C4-2B (cell line): ENCODE data around the gene EPHA1.
"Not testable (repeated sequence)": the region's sequence is repeated elsewhere in the genome, so short reads cannot be mapped to it uniquely, and the experiment has no call there.

Experiments used
- H3K27ac ChIP-seq: fragments of 450-650 bp; 2 replicates; pipeline ENCODE4 v1.5.1; 2017
- ZFX ChIP-seq: fragments of 450-650 bp; IDR thresholded peaks from 2 replicates; pipeline ENCODE4 v1.6.1; 2017
- TF ChIP-seq, protein P1 (sequence below): fragments of 450-650 bp; conservative IDR thresholded peaks from 2 replicates; pipeline ENCODE4 v1.5.1; 2017; ENCODE audit warnings: mild to moderate bottlenecking

EPHA1 gene

DNA sequence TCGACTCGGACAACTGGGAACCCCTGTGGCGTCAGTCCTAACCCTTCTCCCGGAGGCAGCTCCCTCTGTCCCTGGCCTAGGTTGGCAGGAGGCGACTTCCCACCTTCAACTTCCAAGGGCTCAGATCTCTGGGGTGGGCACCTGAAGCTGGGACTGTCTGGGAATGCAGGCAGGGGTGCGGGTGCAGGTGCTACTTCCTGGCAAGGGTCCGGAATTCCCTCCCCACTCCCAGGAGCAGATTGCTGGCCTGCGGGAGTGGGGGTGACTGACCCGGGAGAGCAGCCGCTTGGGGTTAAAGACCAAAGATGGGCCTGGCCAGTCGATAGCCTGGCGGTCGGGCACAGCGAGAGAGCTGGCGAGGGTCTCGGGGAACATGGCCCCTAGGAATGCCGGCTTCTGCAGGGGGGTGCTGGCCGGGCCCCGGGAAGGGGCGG lies 387 bp downstream of the EPHA1 start:
- TF ChIP-seq ZFX: peak; percentile 22; the same call in 1 of the 2 replicates
- TF ChIP-seq, protein P1, sequence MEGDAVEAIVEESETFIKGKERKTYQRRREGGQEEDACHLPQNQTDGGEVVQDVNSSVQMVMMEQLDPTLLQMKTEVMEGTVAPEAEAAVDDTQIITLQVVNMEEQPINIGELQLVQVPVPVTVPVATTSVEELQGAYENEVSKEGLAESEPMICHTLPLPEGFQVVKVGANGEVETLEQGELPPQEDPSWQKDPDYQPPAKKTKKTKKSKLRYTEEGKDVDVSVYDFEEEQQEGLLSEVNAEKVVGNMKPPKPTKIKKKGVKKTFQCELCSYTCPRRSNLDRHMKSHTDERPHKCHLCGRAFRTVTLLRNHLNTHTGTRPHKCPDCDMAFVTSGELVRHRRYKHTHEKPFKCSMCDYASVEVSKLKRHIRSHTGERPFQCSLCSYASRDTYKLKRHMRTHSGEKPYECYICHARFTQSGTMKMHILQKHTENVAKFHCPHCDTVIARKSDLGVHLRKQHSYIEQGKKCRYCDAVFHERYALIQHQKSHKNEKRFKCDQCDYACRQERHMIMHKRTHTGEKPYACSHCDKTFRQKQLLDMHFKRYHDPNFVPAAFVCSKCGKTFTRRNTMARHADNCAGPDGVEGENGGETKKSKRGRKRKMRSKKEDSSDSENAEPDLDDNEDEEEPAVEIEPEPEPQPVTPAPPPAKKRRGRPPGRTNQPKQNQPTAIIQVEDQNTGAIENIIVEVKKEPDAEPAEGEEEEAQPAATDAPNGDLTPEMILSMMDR: no peak
- H3K27ac ChIP-seq: peak overlapping the region; percentile 67

DNA sequence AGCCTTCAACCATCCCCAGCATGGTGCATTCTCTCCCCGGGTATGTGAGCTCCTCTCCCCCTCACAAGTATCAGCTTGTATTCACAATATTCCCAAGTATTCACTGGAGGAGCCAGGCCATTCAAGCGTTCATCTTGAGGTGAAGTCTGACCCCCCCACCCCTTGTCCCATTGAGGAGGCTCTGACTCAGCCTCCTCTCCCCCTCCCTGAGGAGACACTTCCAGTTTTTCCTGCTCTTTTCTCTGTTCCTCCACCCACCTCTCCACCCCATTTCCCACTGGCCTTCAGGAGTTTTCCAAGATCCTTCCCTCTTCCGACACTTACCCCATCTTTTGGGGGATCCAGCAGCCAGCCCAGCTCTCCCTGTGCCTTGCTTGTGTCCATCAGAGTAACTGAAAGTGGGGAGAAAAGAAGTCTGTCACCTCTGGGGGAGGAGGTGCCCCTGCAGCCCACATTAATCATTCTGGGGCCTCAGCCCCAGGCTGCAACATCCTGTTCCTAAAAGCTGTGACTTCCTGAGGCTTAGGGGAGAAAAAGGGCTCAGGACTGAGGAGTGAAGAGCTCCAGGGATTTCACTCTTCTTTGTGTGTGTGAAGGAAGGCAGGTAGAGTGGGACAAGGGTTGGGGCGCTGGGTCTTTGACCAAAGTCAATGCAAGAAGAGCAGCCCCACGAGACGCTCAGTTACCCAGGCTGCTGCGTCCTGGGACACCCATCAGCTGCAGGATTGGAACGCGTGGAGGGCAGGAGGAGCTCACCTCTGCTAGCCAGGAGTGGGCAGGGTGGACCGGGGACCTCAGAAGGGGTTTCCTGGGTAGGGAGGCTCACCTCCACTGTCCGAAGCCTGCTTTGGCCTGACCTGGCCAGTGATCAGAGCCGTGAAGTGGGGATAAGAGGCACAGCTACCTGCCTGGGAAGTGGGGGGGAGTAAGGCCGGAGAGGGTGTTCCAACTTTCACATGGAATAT lies 1.1 kb downstream of the EPHA1 start:
- peak overlapping the region; percentile 67 for H3K27ac ChIP-seq
- TF ChIP-seq ZFX: no peak
- TF ChIP-seq, protein P1: no peak

DNA sequence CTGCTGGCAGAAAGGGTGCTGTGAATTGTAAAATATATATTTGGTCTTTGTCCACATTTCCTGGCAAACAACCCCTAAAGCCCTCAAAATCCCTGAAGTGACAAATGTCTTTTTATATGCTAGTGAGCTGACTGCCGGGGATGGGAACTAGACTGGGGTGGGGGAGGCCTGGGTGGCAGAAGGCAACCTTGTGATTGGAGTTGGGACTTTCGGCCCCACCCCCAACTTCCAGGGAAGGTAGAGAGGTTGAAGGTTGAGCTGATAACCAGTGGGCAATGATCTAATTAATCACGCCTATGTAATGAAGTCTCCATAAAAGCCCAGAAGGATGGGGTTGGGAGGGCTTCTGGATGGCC lies 2.7 kb downstream of the EPHA1 start:
- TF ChIP-seq, protein P1: no peak
- TF ChIP-seq ZFX: no peak
- no peak overlapping the region for H3K27ac ChIP-seq

DNA sequence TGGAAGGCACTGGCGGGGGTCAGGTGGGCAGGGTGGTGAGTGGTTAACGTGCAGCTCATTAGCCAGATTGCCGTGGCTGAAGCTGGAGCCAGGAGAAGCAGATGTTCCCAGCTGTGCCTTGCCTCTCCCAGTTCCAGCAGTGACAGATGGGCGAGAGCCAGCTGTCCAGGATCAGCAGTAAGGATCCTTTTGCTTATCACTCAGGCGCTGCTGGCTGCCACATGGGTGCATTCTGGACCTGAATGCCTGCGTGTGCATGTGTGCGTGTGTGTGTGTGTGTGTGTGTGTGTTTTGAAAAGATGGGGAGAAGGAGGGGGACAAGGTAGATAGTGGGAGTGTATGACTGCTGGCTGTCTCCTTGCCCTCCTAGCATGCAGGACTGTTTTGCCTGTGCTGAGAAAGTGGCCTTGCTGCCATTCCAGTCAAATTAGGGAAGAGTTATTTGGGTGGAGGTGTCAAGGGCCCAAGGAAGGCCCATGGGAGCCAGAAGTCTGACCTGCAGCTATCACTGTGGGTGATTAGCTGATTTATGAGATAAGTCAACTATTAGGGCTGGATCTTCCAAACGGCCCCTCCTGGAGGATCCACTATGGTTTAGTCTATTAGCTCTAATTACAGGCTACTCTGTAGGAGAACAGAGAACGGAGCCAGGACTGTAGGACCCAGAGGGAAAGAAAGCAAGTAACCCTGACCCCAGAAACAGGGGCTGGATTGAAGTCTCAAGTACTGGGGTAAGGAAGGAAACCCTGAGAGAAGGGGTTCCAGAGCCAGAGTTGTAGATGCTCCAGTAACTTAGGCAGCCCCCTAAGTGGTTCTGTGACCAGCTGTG lies 3.3 kb downstream of the EPHA1 start:
- TF ChIP-seq, protein P1: no peak
- TF ChIP-seq ZFX: no peak
- no peak overlapping the region for H3K27ac ChIP-seq

DNA sequence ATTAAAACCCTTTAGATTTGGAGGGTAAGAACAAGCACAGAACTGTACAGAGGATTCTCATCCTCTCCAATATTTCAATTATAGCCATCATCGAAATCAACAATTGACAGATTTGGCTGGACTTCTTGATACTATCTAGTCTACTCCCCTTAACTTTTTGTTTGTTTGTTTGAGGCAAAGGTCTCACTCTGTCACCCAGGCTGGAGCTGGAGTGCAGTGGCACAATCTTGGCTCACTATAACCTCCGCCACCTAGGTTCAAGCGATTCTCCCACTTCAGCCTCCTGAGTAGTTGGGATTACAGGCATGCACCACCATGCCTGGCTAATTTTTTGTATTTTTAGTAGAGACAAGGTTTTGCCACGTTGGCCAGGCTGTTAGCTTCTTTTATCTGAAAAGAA lies 6.4 kb downstream of the EPHA1 start:
- not testable (repeated sequence) for H3K27ac ChIP-seq

DNA sequence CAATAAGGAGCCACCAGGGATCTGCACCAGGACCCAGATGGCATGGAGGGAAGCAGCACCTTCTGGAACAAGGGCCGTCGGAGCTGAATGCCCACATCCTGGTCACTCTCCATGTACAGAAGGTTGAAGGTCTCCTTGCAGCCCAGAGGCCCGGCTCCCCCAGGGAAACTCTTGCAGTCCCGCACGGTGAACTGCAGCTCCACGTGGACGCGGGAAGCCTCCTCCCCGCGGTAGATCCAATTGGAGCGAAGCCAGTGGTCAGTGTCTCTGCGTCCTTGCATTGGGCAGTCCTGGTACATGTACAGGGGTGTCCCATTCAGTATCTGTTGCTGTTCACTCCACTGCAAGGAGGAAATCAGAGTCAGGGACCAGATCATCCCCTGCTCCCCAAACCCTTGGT lies 7.4 kb downstream of the EPHA1 start:
- no peak overlapping the region for H3K27ac ChIP-seq
- TF ChIP-seq, protein P1: no peak
- no peak for TF ChIP-seq ZFX

DNA sequence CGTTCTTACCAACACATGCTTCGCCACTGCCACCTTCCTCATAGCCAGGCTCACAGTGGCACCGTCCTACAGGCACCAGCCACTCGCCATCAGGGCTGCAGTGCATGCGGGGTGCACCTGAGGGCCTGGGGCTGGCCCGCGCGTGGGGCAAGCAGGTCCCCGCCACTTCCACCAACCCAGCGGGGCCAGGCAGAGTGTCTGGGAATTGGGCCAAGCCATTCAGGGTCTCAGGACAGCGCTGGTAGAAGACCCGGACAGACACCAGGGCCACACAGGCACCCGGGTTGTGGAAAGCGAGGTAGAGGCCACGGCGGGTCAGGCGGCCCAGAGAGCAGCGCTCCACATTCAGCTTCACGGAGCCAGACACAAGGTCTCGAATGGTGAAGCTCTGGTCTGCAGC lies 9.0 kb downstream of the EPHA1 start:
- TF ChIP-seq, protein P1: no peak
- no peak for TF ChIP-seq ZFX
- no peak overlapping the region for H3K27ac ChIP-seq
